Measurements from ENCODE around the gene MYO1D.

GRCh38 chr17:32517982-32518381 is 358.9 kb downstream of the MYO1D start:
- no peak for TF ChIP-seq TCF12 (IDR thresholded peaks at IDR 0.05; ENCODE audit: low read depth)
- no peak for TF ChIP-seq RAD21 (IDR thresholded peaks at IDR 0.05; ENCODE audit: low read depth)
- no peak for TF ChIP-seq REST (IDR thresholded peaks at IDR 0.05; ENCODE audit: low read depth)
- TF ChIP-seq EP300 (IDR thresholded peaks at IDR 0.05; ENCODE audit: borderline replicate concordance): no peak
- TF ChIP-seq MAX (IDR thresholded peaks at IDR 0.05): no peak
- no peak for TF ChIP-seq CEBPB (IDR thresholded peaks at IDR 0.05)
- TF ChIP-seq NFIC (IDR thresholded peaks at IDR 0.05): no peak
- no peak for TF ChIP-seq YY1 (IDR thresholded peaks at IDR 0.05; ENCODE audit: low read depth)
- no peak for TF ChIP-seq CREB1 (IDR thresholded peaks at IDR 0.05; ENCODE audit: low read depth)
- no peak for TF ChIP-seq TEAD4 (IDR thresholded peaks at IDR 0.05)
- no peak for TF ChIP-seq ZBTB7A (IDR thresholded peaks at IDR 0.05; ENCODE audit: low read depth)
- TF ChIP-seq TAF1 (IDR thresholded peaks at IDR 0.05; ENCODE audit: low read depth): no peak
- no peak for TF ChIP-seq EGR1 (IDR thresholded peaks at IDR 0.05)
- no peak for TF ChIP-seq FOXM1 (IDR thresholded peaks at IDR 0.05; ENCODE audit: borderline replicate concordance, low read depth)

Measured in Ishikawa (cell line).